GM12801 (cell line): ENCODE measurements around the gene HDAC4.

Experiments
- TF ChIP-seq, protein P1 (sequence below): IDR thresholded peaks from one replicate; pipeline ENCODE4 v1.5.1; 2011; ENCODE audit warnings: control low read depth; ENCODE audit not compliant: insufficient read length; ENCODE audit errors: extremely low read depth

Gene HDAC4

DNA sequence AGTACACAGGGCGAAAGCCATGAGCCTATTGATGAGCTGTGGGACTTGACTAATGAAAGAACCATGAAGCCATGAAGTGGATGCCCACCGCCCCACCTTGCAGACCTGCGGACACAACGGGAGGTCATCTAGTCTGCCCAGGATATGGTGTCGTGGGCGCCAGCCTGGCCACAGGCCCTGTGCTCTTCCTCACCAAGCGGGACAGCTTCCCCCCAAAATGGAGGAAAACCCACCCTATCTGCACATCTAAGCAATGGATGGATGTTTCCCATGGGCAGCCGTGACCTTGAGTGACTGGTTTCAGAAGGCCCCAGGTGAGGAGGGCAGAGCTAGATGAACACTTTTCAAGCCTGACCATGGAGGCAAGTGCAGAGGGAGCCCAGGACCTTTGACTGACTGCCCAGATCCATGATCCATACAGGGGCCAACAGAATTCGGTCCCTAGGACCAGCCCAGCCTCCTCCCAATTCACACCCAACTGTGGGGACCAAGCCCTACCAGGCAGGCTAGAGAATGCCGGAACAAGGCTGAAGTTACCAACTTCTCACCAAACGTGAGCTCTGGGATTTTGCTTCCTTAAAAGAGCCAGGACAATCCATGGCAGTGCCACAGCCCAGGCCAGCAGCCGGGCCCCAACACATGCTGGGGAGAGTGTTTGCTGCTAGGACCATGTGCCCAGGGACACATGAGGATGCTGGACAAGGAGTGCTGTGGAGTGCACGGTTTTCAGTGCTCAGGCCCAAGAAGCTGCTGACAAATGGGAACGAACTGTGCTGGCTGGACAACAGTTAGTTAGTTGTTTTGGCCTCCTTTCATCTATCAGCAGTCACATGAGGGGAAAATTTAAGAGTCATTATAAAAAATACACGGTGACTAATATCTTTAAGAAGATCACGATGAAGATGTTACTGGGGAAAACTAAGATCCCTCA, 249.4 kb downstream of the HDAC4 start:
- TF ChIP-seq, protein P1, sequence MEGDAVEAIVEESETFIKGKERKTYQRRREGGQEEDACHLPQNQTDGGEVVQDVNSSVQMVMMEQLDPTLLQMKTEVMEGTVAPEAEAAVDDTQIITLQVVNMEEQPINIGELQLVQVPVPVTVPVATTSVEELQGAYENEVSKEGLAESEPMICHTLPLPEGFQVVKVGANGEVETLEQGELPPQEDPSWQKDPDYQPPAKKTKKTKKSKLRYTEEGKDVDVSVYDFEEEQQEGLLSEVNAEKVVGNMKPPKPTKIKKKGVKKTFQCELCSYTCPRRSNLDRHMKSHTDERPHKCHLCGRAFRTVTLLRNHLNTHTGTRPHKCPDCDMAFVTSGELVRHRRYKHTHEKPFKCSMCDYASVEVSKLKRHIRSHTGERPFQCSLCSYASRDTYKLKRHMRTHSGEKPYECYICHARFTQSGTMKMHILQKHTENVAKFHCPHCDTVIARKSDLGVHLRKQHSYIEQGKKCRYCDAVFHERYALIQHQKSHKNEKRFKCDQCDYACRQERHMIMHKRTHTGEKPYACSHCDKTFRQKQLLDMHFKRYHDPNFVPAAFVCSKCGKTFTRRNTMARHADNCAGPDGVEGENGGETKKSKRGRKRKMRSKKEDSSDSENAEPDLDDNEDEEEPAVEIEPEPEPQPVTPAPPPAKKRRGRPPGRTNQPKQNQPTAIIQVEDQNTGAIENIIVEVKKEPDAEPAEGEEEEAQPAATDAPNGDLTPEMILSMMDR: no peak

DNA sequence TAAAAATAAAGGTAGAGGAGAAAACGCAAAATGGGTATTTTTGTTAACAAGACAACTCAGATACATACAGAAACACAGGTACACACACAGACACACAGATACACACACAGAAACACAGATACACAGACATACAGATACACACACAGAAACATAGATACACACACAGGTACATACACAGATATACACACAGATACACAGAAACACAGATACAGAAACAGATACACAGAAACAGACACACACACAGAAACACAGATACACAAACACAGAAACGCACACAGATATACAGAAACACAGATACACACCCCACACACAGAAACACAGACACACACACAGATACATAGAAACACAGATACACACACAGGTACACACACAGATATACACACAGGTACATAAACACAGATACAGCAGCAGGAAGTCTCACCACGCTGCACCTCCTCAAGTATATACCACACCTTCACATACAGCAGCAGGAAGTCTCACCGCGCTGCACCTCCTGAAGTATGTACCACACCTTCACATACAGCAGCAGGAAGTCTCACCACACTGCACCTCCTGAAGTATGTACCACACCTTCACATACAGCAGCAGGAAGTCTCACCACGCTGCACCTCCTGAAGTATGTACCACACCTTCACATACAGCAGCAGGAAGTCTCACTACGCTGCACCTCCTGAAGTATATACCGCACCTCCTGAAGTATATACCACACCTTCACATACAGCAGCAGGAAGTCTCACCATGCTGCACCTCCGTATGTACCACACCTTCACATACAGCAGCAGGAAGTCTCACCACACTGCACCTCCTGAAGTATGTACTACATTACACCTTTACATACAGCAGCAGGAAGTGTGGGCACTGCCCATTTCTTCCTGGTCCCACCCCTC, 250.5 kb downstream of the HDAC4 start:
- TF ChIP-seq, protein P1: no peak

DNA sequence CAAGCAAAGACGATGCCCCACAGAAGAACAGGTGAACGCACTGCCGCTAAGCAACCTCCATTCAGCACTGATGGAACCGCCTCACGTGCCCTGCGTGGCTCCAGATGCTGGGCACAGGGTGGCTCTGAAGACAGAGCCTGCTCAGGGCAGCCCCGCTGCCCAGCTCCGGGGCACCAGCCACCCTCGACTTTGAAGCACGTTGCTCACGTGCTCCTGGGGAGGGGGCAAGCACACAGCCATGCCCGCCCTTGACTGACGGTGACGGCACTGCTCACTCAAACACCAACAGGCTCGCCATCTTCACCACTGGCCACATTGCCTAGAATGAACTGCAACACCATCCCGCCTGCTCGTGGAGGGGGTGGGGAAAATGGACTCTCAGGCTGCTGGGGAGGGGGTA, 251.3 kb downstream of the HDAC4 start:
- TF ChIP-seq, protein P1: no peak

DNA sequence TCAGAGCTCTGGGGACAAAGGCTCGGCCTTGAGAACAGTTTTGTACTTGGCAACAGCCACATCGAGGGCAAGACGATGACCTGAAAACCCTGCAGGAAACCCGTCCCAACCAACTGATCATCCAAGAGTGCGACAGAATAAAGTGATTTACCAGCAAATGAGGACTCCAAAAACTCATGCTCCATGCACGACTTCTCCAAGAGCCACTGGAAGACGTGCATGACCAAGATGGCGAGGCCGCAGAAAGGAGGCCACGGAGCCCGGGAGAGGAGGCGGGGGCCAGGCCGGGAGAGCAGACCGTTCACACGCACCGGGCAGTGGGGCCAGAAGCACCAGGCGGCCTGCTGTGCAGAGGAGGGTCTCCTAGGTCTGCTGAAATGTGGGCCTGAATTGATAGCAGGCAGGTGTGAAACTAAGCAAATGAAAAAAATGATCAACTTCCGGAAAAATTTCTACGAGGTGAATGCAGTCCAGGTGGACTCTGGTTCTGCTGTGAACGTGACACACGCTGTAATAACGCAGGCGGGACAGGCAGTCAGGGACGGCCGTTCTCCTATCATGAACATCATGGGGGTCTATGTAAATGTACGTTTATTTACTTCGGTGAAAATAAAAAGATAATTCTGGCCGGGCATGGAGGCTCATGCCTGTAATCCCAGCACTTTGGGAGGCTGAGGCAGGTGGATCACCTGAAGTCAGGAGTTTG, 252.2 kb downstream of the HDAC4 start:
- TF ChIP-seq, protein P1: no peak

DNA sequence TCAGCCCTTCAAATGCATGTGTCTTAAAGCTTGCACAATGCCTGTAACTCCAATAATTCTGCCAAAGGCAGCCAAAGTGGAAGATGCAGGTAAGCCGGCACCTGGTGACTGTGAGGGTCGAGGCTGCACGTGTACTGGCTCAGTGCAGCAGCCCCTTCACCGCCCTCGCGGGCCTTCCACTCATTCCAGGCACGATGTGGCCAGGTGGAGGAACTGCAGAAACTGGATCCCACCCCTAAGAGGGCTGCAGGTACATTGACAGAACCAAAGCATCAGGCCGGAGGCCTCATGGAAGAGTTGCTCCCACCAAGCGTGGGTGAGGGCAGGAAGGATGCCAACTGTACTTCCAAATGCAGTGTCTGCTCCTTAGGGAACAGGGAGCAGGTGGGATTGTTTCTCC, 253.4 kb downstream of the HDAC4 start:
- TF ChIP-seq, protein P1: no peak

DNA sequence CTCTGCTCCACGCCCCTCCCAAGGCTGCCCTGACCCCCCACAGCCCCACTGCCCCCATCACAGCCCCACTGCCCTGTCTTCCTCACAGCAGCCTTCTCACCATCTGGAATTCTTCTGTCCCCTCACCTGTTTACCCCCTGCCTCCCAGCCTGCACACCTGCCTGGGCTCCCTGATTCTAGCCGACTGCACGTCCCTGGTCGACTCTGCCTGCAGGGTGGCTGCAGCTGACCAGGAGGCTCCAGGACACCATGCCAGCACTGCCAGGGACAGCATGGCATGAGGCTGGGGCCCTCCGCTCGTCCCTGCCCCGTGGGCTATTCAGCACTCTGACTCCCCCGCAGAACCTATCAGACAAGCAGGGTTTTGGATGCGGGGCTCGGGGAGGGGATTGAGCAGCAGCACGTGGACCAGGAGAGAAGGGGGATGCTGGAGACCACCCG, 254.1 kb downstream of the HDAC4 start:
- TF ChIP-seq, protein P1: no peak
